EH (cell line): ENCODE data around the gene RSF1.

Source experiments
- DNase-seq: peaks from one replicate; pipeline ENCODE4 v3.0.0-alpha.2; 2015; ENCODE audit warnings: low read depth

Gene RSF1

GRCh38 chr11:77748266-77748665, 72.3 kb downstream of the RSF1 start:
- no peak for DNase-seq

- peak; percentile 71 for DNase-seq
Observed at GRCh38 chr11:77747381-77747969, 73.0 kb downstream of the RSF1 start.

- DNase-seq: no peak
Observed at GRCh38 chr11:77736473-77736872, 84.0 kb downstream of the RSF1 start.

- DNase-seq: no peak
Observed at GRCh38 chr11:77734890-77735289, 85.6 kb downstream of the RSF1 start.

- DNase-seq: no peak
Observed at GRCh38 chr11:77732143-77732542, 88.4 kb downstream of the RSF1 start.

- DNase-seq: no peak
Observed at GRCh38 chr11:77730789-77731188, 89.7 kb downstream of the RSF1 start.

GRCh38 chr11:77729063-77729462, 91.5 kb downstream of the RSF1 start:
- no peak for DNase-seq

- DNase-seq: no peak
Observed at GRCh38 chr11:77728203-77728786, 92.2 kb downstream of the RSF1 start.

- no peak for DNase-seq
Observed at GRCh38 chr11:77726524-77726923, 94.0 kb downstream of the RSF1 start.

- no peak for DNase-seq
Observed at GRCh38 chr11:77725433-77725832, 95.1 kb downstream of the RSF1 start.

GRCh38 chr11:77724636-77725035, 95.9 kb downstream of the RSF1 start:
- DNase-seq: no peak

GRCh38 chr11:77723024-77723423, 97.5 kb downstream of the RSF1 start:
- no peak for DNase-seq

GRCh38 chr11:77710358-77710757, 110.2 kb downstream of the RSF1 start:
- peak; percentile 38 for DNase-seq

- DNase-seq: no peak
Observed at GRCh38 chr11:77705876-77706579, 114.5 kb downstream of the RSF1 start.

GRCh38 chr11:77705195-77705875, 115.2 kb downstream of the RSF1 start:
- DNase-seq: peak; percentile 47

GRCh38 chr11:77704029-77704428, 116.5 kb downstream of the RSF1 start:
- DNase-seq: no peak

GRCh38 chr11:77699425-77699824, 121.1 kb downstream of the RSF1 start:
- peak; percentile 8 for DNase-seq

GRCh38 chr11:77698896-77699295, 121.6 kb downstream of the RSF1 start:
- peak; percentile 11 for DNase-seq

GRCh38 chr11:77697865-77698264, 122.7 kb downstream of the RSF1 start:
- DNase-seq: no peak

- DNase-seq: no peak
Observed at GRCh38 chr11:77695417-77695816, 125.1 kb downstream of the RSF1 start.

GRCh38 chr11:77690649-77691048, 129.9 kb downstream of the RSF1 start:
- DNase-seq: no peak

GRCh38 chr11:77687088-77687487, 133.4 kb downstream of the RSF1 start:
- DNase-seq: no peak

GRCh38 chr11:77677138-77677537, 143.4 kb downstream of the RSF1 start:
- peak; percentile 29 for DNase-seq
